ENCODE data around the gene NR1H3.

GRCh38 chr11:47208628-47209027, 49.2 kb upstream of the NR1H3 start:
- TF ChIP-seq POLR2A (IDR thresholded peaks at IDR 0.05), result no peak
- TF ChIP-seq CTCF (IDR thresholded peaks at IDR 0.05), result no peak
- no peak for TF ChIP-seq POLR2AphosphoS5 (IDR thresholded peaks at IDR 0.05)
